GM10266 (cell line): ENCODE results near the gene ACTG1.

Experiments used
- DNase-seq: peaks from one replicate; pipeline ENCODE4 v3.0.0; 2012; ENCODE audit errors: extremely low spot score
- TF ChIP-seq, protein P1 (sequence below): IDR thresholded peaks from 2 replicates; pipeline ENCODE4 v1.5.1; 2012; ENCODE audit warnings: mild to moderate bottlenecking, low read depth; ENCODE audit not compliant: control insufficient read depth, insufficient read depth; ENCODE audit errors: missing control alignments

Gene ACTG1

DNA sequence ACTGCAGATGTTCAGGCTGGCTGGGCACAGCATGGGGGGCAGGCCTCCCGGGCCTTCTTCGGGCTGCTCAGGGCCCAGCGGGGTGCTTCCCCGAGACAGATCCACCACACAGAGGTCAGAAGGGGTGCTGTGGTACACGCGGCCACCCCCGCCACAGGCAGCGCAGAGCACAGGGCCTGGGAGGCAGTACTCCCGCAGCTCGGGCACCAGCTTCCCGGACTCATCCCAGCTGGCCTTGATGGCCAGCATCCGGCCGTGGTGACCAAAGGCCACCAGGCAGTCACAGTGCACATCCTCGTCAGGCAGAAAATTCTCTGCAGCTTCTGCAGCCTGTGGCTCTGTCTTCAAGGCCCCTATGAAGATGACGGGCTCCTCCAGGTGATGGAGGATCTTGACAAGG, 37.7 kb upstream of the ACTG1 start:
- DNase-seq, result no peak
- TF ChIP-seq, protein P1, sequence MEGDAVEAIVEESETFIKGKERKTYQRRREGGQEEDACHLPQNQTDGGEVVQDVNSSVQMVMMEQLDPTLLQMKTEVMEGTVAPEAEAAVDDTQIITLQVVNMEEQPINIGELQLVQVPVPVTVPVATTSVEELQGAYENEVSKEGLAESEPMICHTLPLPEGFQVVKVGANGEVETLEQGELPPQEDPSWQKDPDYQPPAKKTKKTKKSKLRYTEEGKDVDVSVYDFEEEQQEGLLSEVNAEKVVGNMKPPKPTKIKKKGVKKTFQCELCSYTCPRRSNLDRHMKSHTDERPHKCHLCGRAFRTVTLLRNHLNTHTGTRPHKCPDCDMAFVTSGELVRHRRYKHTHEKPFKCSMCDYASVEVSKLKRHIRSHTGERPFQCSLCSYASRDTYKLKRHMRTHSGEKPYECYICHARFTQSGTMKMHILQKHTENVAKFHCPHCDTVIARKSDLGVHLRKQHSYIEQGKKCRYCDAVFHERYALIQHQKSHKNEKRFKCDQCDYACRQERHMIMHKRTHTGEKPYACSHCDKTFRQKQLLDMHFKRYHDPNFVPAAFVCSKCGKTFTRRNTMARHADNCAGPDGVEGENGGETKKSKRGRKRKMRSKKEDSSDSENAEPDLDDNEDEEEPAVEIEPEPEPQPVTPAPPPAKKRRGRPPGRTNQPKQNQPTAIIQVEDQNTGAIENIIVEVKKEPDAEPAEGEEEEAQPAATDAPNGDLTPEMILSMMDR, result no peak

DNA sequence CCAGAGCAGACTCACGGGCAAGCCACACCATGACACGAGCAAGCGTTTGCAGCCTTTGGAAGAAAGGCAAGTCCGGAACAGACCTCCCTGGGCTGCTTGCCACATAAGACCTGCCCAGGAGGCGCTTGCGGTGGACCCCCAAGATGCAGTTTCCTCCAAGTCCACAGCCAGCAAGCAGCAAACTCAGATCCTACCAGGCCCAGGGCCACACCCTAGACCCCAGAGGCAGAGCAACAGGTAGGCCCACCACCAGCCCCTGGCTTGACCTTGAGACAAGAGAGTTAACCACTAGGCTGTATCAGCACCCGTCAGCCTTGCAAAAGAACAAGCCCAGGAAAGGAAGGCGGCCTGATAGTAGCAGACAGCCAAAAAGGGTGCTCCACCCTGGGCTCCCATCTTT, 37.2 kb upstream of the ACTG1 start:
- TF ChIP-seq, protein P1, result no peak

DNA sequence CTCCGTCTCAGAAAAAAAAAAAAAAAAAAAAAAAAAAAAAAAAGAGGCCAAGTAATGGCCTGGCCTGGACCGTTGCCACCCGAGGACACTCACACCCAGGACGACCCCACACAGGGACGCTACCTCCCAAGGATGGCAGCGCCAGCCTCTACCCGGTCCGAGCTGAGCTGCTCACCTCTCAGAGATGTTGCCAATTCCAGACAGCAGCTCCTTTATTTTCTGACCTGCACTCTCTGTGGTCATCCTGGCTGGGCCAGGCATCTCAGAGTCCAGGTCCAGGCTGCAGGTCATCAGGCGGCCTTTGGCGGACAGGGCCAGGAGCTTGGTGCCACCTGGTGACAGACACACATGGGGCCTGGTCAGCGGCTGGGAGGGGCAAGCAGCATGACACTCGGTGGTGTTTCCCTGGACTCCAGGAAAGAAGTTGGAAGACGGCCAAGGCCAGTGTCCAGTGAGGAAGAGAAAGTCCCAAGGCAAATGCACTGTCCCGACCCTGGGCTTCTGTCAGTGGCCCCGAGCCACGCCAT, 36.5 kb upstream of the ACTG1 start:
- TF ChIP-seq, protein P1, result no peak
- DNase-seq, result no peak

More for the DNA sequence above, 37.2 kb upstream of the ACTG1 start:
- no peak for DNase-seq

DNA sequence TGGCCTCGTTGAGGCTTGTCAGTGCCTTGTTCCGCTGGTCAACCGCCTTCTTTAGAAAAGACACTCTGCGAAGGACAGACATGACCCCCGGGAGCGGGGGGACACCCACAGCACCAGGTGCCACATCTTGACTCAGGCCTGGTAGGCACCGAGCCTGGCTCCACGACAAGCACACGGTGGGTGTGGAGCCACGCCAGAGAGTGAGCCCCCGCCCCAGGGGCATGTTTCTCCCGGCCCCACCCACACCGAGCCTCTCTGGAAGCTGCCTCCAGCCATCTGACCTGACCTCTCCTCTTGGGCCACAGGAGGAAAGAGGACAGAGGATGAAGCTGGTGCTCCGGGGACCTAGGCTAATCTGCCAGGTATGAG, 35.0 kb upstream of the ACTG1 start:
- TF ChIP-seq, protein P1, result no peak
- no peak for DNase-seq

DNA sequence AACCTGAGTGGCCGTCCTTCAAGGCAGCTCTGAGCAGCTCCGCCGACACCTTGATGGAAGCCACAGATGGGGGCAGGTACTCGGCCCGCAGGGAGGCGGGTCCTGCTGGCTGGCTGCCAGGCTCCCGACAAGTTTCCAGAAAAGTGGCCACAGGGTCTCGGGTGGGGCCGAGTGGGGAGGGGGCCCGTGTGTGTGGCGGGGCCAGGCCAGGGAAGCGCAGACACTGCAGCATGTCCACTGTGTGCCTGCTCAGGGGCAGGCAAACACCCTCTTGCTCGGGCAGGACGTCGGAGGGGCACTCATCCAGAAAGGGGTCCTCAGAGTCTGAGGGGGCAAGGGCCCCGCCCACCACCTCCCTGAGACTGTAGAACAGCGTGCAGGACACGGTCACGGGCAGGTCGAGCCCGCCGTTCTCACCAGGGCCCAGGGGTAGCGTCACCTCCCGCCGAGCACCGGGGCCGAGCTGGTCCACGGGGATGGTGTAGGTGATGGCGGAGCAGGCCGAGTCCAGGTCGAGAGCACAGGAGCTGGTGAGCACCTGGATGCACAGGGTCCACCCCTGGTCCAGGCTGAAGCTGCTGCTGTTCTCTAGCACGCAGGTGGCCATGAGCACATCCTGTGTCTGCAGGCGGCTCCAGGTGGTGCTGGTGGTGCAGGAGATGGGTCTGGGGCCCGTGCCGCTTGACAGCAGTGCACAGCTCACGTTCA, 34.5 kb upstream of the ACTG1 start:
- TF ChIP-seq, protein P1, result no peak
- DNase-seq, result no peak

DNA sequence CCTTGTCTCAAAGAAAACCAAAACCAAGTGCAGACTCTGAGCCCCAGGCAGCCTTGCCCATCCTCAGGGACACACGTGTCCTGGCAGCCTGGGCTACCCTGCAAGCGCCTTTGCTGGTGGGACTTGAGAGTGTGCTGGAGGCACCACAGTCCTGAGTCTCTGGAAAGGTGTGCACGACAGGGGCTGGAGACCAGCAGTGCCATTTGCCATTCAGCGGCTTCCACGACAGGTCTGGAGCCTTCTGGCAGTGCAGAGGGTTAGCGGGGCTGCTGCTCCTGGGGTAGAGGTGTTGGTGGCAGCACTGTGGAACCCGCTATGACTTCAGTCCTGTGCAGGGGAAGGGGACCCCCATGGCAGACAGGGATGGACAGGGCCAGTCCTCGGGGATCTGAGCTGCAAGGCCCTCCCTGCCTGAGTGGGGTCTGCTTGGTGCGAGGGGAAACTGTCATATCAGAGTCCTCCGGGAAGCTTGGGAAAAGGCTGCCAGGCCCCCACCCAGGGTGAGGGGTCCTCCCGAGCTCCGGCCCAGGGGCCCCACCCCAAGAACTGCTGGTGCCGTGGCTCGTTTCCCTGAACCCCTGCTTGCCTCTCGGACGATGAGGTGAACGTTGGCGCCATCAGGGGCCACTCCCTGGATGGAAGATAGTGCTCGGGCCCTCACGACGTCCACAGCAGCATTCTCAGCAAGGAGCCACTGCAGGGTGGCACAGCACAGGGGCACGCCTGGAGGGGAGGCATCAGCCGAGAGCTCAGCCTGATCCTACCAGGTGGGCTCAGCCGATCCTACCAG, 32.8 kb upstream of the ACTG1 start:
- TF ChIP-seq, protein P1, result no peak
- DNase-seq, result no peak

DNA sequence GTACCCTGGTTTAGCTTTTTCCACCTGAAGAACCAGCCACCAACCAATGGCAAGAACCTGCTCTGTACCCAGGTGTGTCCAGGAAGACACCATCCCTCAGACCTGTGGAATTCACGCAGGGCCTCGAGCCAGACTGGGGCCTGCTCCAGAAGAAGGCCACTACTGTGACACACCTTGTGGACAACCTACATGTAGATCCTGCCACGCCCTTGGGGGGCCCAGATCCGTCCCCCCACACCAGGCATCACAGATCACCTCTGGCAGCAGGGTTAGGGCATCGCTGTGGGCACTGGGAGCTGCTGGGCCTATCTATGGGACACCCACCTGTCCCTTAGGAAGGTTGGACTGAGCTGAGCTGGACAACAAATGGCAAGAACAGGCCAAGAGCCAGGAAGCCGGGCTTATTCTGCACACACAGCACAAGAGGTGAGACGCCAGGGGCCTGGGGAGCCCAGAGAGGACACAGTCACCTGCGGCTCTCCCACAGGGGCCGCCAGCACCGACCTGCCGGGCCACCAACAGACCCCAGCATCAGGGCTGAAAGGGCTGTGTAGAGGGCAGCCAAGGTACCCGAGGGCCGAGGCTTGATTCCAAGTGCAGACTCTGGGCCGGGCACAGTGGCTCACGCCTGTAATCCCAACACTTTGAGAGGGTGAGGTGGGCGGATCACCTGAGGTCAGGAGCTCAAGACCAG, 31.8 kb upstream of the ACTG1 start:
- DNase-seq, result no peak
- TF ChIP-seq, protein P1, result no peak
